Measurements from ENCODE around the gene PCDHGB6. TPM values are rescaled to one million over a fixed set of nuclear protein-coding genes. Genes with fewer than 3 reads are reported as not detected.

The PCDHGB6 gene
- polyA plus RNA-seq, 2 of the 4 experiments (the other 2 are of a cell fraction), result 0.09 to 0.21 TPM

DNA sequence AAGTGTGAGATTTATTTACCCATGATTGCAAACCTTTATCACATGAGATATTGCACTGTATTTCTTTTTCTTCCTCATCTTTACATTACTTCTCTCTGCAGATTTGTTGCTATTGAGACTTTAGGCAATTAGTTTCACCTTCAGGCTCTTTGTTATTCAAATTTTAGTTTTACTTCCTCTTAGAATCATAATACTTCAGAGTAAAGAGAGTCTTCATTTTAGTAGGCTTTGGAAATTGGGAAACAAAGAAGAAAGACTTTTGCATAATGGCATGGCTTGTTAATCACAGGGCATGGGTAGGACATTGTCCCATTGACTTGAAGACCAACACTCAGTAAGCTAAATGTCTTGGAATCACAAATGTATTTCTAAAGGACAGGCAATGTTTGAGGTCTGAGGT is 45.1 kb upstream of the PCDHGB6 start (continued):
- TF ChIP-seq USF2 (IDR thresholded peaks at IDR 0.05) (no peak), TP53 (CRISPR knock-in tag; IDR thresholded peaks at IDR 0.05) (no peak)

DNA sequence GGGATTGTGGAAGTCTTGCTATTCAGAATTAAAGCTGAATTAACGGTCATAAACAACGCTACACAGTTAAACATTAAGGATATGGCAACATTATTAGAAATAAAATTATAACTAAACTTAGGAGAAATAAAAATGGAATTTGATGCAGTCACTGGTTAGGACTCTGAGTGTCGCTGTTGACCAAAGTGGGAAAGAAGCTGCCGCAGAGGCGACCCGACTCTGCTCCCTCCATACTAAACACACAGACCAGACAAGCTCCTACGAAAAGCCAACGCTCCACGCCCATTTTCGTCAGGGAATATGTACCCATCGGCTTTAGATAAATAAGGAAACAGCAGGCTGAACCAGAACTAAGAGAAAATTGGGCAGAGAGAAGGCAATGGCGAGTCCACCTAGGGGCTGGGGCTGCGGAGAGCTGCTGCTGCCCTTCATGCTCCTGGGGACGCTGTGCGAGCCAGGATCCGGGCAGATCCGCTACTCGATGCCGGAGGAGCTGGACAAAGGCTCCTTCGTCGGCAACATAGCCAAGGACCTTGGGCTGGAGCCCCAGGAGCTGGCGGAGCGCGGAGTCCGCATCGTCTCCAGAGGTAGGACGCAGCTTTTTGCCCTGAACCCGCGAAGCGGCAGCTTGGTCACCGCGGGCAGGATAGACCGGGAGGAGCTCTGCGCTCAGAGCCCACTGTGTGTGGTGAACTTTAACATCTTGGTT is 43.7 kb upstream of the PCDHGB6 start, which contains the start of gene PCDHGA5:
PCDHGA5 (plus strand) TSS at position 211 of the 709 bp plus-strand sequence; CDS start at position 380, 169 bp downstream.
- H3K4me1 ChIP-seq, result no peaks in the 10 kb centered on the region
- DNase-seq (ENCODE audit: low read depth in 1 of 2, low spot score in 1 of 2) (peak in 1 of 2 experiments; percentile 46), ATAC-seq (peak; percentile 70 to 87; a peak in 4 of 6 replicates), FAIRE-seq (no peak)
- ChIA-PET CTCF (interaction anchor here (0.8 to 2.9 kb wide), 16 partner anchors 8 to 229 kb away, joined by 3 to 15 read pairs (median 5); partner anchors contain the start of genes PCDHGA11, PCDHGA6, PCDHGA7 and PCDHGB1), POLR2A (no interaction called here)
- 43% methylated on average over 31 of the region's 34 CpGs for WGBS (ENCODE audit: missing lambda C conversion rate)
- H3K27ac ChIP-seq, result 0 out of 6 replicates have a peak within 1 kb of the TSS, but pooled peaks of 1 of the 2 experiments have one; percentile 6
- TF ChIP-seq, protein P1, sequence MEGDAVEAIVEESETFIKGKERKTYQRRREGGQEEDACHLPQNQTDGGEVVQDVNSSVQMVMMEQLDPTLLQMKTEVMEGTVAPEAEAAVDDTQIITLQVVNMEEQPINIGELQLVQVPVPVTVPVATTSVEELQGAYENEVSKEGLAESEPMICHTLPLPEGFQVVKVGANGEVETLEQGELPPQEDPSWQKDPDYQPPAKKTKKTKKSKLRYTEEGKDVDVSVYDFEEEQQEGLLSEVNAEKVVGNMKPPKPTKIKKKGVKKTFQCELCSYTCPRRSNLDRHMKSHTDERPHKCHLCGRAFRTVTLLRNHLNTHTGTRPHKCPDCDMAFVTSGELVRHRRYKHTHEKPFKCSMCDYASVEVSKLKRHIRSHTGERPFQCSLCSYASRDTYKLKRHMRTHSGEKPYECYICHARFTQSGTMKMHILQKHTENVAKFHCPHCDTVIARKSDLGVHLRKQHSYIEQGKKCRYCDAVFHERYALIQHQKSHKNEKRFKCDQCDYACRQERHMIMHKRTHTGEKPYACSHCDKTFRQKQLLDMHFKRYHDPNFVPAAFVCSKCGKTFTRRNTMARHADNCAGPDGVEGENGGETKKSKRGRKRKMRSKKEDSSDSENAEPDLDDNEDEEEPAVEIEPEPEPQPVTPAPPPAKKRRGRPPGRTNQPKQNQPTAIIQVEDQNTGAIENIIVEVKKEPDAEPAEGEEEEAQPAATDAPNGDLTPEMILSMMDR (IDR thresholded peaks at IDR 0.05), result peak; percentile 27; the same call in 2 of the 3 replicates
- peak in 1 of 2 experiments; percentile 27; a peak in 2 of 5 replicates for TF ChIP-seq RAD21 (conservative IDR thresholded peaks at IDR 0.05 in 1 of 2, IDR thresholded peaks at IDR 0.05 in 1 of 2)
- no peak for TF ChIP-seq TFCP2L1 (CRISPR knock-in tag; IDR thresholded peaks at IDR 0.05)
- peak within 1 kb of the TSS; percentile 36; the same call in 2 of the 3 replicates for H3K4me3 ChIP-seq
- peak within 1 kb of the TSS; percentile 62 for H3K4me2 ChIP-seq
- peaks cover 55% of the 10 kb centered on the region for H3K9me3 ChIP-seq

DNA sequence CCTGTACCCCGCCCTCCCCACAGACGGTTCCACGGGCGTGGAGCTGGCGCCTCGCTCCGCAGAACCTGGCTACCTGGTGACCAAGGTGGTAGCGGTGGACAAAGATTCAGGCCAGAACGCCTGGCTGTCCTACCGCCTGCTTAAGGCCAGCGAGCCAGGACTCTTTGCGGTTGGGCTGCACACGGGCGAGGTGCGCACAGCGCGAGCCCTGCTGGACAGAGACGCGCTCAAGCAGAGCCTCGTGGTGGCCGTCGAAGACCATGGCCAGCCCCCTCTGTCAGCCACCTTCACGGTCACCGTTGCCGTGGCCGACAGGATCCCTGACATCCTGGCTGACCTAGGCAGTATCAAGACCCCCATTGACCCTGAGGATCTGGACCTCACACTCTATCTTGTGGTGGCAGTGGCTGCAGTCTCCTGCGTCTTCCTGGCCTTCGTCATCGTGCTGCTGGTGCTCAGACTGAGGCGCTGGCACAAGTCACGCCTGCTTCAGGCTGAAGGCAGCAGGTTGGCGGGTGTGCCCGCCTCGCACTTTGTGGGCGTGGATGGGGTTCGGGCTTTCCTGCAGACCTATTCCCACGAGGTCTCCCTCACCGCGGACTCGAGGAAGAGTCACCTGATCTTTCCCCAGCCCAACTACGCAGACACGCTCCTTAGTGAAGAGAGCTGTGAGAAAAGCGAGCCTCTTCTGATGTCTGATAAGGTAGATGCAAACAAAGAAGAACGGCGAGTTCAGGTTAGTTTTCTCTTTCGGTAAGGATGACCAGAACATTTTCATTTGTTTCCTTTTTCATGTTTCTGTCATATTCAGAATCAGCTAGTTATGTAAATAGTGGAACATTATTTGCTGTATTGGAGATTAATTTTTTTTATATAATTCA is 41.6 kb upstream of the PCDHGB6 start:
- ChIA-PET POLR2A (no interaction called here), CTCF (interaction anchor here (1.7 to 2.9 kb wide), 2 partner anchors 192 to 201 kb away, joined by 4 to 10 read pairs; no protein-coding TSS in a partner anchor)
- Histone ChIP-seq H3K4me2 (no peak overlapping the region), H3K4me1 (no peaks in the 10 kb centered on the region), H3K27ac (no peak overlapping the region), H3K4me3 (no peak overlapping the region), H3K9me3 (peaks cover 47% of the 10 kb centered on the region)
- TF ChIP-seq KDM5A (IDR thresholded peaks at IDR 0.05) (no peak), JUNB (IDR thresholded peaks at IDR 0.05) (no peak), ZSCAN20 (CRISPR knock-in tag; IDR thresholded peaks at IDR 0.05) (no peak), CBX8 (IDR thresholded peaks at IDR 0.05) (no peak), RCOR1 (IDR thresholded peaks at IDR 0.05; ENCODE audit: low read depth, low read length) (no peak), TP53 (CRISPR knock-in tag; IDR thresholded peaks at IDR 0.05) (no peak), NPAS2 (CRISPR knock-in tag; IDR thresholded peaks at IDR 0.05; ENCODE audit: borderline replicate concordance) (no peak)
- 66% methylated on average over 10 of the region's 46 CpGs for WGBS (ENCODE audit: missing lambda C conversion rate)
- DNase-seq (ENCODE audit: low read depth in 1 of 2, low spot score in 1 of 2) (no peak), FAIRE-seq (no peak), ATAC-seq (no peak)

- Histone ChIP-seq H3K4me2 (peak within 1 kb of the TSS; percentile 60), H3K4me3 (peak within 1 kb of the TSS; percentile 29), H3K9me3 (peaks cover 55% of the 10 kb centered on the region), H3K27ac (peak within 1 kb of the TSS; percentile 2 to 54; a peak in 2 of 6 replicates), H3K4me1 (no peaks in the 10 kb centered on the region)
- TF ChIP-seq RAD21 (conservative IDR thresholded peaks at IDR 0.05 in 1 of 2, IDR thresholded peaks at IDR 0.05 in 1 of 2) (peak; percentile 50 to 52), RCOR1 (IDR thresholded peaks at IDR 0.05; ENCODE audit: low read depth, low read length) (no peak), ZNF302 (CRISPR knock-in tag; IDR thresholded peaks at IDR 0.05) (no peak), HEYL (CRISPR knock-in tag; IDR thresholded peaks at IDR 0.05) (no peak)
- TF ChIP-seq, protein P1 (IDR thresholded peaks at IDR 0.05), result peak; percentile 28; the same call in 2 of the 3 replicates
- WGBS (ENCODE audit: missing lambda C conversion rate), result 49% methylated on average over 32 of the region's 32 CpGs
- ChIA-PET CTCF (interaction anchor here (0.5 to 3.5 kb wide), 27 partner anchors 10 to 587 kb away, joined by 3 to 21 read pairs (median 4); partner anchors contain the start of genes PCDHGA7, PCDHGA8, PCDHGB1 and PCDHGB4), POLR2A (interaction anchor here (0.6 to 1.7 kb wide), 5 partner anchors 13 to 606 kb away, joined by 3 to 8 read pairs (median 4); partner anchors contain the start of genes PCDHGA7 and TAF7)
- DNase-seq (ENCODE audit: low read depth in 1 of 2, low spot score in 1 of 2) (peak in 1 of 2 experiments; percentile 55), FAIRE-seq (no peak), ATAC-seq (peak; percentile 90 to 96)
Observed at GRCh38 chr5:141369994-141370848, 37.6 kb upstream of the PCDHGB6 start, which contains the start of gene PCDHGB3. Gene PCDHGB3, plus strand, starts transcription at chr5:141370242. Its CDS starts 153 bp downstream, at chr5:141370395.

Measured in A549 (cell line).